Gastroesophageal sphincter (tissue), 3 donors: ENCODE data around the gene FAM216B.

Source experiments
- EP300 ChIP-seq: sonication (generic); formaldehyde crosslinking; IDR thresholded peaks from one replicate; pipeline ENCODE4 v1.6.1; 2017; ENCODE audit warnings: antibody characterized with exemption, mild to moderate bottlenecking
- POLR2A ChIP-seq, 2 donors: fragments of 450-650 bp; IDR thresholded peaks; one replicate each; pipeline ENCODE4 v1.6.1; 2017; ENCODE audit warnings: antibody characterized with exemption in 2 of 2, mild to moderate bottlenecking in 2 of 2, moderate library complexity in 1 of 2
- POLR2AphosphoS5 ChIP-seq: sonication (generic); formaldehyde crosslinking; IDR thresholded peaks from one replicate; pipeline ENCODE4 v1.6.1; 2017; ENCODE audit warnings: antibody characterized with exemption
- TF ChIP-seq, protein P1 (sequence below), 4 experiments: fragments of 200-600 bp in 2 of 4; fragments of 450-650 bp in 2 of 4; sonication (generic) in 1 of 4; IDR thresholded peaks; one replicate each; pipeline ENCODE4 v1.5.1; 2017 to 2019; ENCODE audit warnings: antibody characterized with exemption in 4 of 4, mild to moderate bottlenecking in 2 of 4, moderate library complexity in 2 of 4

DNA sequence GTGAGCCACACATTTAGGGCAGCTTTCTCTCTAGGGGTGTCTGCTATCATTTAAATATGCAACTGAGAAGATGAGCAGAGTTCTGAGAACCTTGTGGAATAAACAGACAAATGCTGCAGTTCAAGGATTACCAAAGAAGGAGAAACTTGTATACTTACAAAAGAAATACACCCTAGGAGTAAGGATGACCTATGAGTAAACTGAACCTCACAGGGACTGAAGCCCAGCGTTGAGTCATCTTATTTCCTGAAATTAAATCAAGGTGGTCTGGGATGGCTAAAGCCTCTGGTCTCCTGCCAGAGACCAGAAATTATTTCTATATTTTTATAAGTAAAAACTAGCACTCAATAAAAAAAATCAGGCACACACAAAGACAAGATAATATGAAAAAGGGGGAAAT is 40.1 kb downstream of the FAM216B start:
- TF ChIP-seq POLR2A (IDR thresholded peaks at IDR 0.05) (no peak), POLR2AphosphoS5 (no peak), EP300 (no peak)
- TF ChIP-seq, protein P1, sequence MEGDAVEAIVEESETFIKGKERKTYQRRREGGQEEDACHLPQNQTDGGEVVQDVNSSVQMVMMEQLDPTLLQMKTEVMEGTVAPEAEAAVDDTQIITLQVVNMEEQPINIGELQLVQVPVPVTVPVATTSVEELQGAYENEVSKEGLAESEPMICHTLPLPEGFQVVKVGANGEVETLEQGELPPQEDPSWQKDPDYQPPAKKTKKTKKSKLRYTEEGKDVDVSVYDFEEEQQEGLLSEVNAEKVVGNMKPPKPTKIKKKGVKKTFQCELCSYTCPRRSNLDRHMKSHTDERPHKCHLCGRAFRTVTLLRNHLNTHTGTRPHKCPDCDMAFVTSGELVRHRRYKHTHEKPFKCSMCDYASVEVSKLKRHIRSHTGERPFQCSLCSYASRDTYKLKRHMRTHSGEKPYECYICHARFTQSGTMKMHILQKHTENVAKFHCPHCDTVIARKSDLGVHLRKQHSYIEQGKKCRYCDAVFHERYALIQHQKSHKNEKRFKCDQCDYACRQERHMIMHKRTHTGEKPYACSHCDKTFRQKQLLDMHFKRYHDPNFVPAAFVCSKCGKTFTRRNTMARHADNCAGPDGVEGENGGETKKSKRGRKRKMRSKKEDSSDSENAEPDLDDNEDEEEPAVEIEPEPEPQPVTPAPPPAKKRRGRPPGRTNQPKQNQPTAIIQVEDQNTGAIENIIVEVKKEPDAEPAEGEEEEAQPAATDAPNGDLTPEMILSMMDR (IDR thresholded peaks at IDR 0.05) = no peak
